Measurements from ENCODE around the gene MYADML2.

The MYADML2 gene

DNA sequence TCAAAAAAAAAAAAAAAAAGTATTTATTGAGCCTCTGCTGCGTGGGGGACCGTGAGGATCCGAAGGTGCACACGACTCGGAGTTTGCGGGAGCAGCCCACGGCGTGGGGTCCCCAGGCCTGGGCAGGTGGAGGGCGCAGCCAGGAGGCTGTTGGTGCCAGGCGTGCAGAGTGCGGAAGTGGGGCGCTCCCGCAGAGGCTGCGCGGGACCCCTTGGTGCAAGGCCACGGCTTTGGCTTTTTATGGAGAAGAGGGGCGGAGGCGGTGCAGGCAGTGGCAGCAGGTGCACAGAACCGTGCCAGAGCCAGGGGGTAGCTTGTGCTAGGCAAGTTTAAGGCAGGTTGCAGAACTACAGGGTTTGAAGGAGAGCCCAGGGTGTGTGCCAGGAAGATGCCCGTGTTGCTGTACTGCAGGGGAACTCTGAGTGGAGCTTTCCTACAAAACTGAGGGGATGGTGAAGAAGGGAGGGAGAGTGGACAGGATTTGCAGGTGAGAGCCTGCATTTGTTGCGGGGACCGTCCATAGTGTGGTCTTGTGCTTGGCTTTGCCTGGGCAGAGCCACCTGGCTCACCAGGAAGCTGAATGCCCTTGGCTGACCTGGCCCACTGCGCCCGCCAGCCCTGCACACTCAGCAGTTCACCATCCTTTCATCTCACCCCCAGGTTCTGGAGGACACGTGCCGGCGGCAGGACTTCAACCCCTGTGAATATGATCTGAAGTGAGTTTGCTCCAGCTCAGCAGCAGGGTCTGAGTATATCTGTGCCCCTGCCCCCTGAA lies 31.7 kb upstream of the MYADML2 start:
- DNase-seq (ENCODE audit: low read depth, low spot score): peak; percentile 12

GRCh38 chr17:81977211-81977808 lies 30.3 kb upstream of the MYADML2 start, which contains the start of gene ASPSCR1:
Gene ASPSCR1, plus strand, starts transcription at chr17:81977629. Its CDS starts 18 bp downstream, at chr17:81977647.
- peak; percentile 91 for DNase-seq (ENCODE audit: low read depth, low spot score)

DNA sequence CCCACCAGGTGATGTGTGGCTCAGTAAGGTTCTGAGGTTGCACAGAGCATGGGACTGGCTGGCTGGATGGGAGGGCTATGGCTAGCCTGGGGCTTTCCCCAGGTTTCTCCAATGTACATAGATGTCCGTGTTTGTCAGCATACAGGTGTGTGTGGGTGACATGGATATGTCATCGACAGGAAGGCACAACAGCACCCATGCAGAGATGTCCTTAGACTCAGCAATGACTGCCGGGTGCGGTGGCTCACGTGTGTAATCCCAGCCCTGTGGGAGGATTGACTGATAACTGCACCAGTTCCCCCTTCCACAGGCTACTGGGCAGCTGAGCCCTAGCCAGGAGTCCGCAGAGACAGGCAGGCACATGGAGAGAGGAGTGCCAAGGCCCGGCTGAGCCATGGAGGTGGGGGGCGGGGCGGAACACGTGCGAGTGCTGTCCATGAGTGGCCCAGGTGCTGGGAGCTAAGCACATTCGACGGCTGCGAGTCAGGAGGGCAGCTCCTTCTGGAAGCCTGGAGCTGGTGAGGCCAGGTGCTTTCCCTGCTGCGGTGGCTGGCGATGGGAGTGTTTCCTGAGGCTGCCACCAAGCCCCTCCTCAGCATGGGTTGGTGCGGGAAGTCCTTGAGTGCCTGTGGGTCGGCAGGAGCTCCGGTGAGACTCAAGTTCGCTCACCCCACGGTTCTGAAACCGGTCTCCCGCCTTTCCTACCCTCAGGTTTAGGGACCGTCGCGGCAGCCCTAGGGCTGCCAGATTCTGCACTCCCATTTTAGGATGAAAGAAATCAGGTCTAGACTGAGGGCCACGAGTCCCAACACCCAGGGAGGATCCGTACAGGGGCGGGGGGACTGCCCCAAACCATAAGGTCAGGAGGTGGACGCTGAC lies 29.5 kb upstream of the MYADML2 start:
- peak; percentile 66 for DNase-seq (ENCODE audit: low read depth, low spot score)

DNA sequence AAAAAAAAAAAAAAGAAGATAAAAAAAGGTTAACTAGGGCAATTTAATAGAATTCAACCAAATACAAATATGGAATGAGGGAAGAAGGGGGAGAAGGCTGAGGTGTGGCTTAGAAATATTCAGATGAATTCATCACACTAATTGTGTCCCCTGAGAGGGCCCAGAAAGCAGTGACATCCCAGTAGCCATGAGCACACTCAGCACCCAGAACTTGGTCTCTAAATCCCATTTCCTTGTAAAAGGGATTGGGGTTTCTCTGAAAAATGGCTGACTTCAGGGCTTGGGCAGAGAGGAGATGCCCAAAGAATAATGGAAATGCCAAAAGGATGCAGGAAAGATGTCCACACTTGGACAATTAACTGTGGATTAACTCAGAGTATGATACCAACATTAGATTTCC lies 26.4 kb upstream of the MYADML2 start:
- DNase-seq (ENCODE audit: low read depth, low spot score): no peak

DNA sequence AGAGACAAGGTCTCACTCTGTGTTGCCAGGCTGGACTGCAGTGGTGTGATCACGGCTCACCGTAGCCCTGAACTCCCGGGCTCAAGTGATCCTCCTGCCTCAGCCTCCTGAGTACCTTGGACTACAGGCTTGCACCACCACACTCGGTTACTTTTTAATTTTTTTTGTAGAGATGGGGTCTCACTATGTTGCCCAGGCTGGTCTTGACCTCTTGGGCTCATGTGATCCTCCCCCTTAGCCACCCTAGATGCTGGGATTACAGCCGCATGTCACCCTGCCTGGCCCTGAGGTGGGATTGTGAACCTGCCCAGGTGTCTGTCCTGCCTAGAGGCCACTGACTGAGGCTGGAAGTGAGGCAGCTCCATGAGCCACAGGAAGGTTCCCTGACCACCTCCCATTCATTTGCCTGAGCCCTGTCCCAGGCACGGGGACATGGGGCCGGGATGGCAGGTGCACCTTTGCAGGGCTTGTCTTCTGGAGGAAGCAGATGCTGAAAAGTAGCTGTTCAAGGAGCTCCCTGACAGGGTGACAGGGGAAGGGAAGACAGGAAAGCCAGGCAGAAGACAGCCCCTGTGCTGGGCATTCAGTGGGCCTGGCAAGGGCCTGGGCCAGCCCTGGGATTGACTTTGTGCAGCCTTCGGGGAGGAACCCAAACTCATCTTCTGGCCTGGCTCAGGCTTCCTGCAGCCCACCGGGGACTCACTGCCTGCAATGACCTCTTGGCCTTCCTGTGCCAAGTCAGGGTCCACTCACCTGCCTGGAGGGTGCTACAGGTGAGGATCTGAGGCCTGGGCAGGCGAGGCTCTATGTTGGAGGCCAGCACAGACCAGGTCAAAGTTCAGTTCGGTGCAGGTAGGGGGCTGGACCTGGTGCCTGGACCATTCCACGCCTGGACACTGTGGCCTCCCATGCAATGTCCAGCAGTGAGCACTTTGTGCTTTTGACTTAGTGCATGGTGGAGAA lies 22.1 kb upstream of the MYADML2 start:
- no peak for DNase-seq (ENCODE audit: low read depth, low spot score)

GRCh38 chr17:81968396-81968745 lies 21.3 kb upstream of the MYADML2 start:
- no peak for DNase-seq (ENCODE audit: low read depth, low spot score)

DNA sequence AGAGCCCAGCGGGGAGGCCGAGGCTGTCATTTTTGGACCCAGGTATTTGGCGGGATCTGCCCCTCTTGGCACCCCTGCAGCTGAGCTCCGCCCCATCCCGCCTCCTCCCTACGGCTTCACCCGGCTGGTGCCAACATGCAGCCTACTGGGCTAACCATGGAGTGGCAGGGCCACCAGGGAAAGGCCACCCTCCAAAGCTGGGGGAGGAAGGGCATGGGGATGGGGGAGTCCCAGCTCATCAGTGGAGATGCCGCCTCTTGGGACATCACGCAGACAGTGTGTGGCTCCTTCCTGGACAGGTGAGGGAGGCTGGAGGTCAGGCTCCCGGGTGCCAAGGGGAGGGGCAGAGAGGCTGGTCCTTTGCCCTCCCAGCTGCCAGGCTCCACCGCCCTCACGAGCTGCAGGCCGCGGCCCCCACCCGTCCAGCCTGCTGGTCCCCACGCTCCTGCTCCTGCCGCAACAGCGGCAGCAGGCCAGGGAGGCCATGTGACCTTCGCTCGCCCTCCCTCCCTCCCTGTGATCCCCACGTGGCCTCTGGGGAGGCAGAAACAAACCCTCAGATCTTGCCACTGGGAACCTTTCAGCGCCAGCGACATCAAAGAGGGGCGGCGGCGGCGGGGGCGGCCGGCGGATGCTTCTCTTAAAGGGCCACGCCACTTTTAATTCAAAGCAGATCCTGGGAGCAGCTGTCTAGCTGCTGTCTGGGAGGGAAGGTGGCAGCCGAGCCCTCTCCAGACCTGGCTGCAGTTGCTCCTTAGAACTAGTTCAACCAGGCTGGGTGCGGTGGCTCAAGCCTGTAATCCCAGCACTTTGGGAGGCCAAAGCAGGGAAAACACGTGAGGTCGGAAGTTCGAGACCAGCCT lies 20.7 kb upstream of the MYADML2 start:
- peak; percentile 97 for DNase-seq (ENCODE audit: low read depth, low spot score)

DNA sequence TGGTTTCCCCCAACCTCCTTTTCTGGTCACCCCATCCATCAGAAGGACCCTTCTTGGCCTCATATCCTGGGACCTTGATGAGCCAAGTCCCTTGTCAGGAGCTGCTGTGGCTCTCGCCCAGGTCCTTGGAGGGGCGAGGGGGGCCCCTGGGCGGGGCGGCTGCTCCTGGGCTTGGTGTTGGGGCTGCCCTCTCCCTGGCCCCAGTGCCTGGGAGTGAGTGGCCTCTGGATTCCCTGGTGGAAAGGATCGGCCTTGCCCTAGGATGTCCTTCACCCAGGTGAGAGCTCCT lies 20.2 kb upstream of the MYADML2 start:
- DNase-seq (ENCODE audit: low read depth, low spot score): no peak

DNA sequence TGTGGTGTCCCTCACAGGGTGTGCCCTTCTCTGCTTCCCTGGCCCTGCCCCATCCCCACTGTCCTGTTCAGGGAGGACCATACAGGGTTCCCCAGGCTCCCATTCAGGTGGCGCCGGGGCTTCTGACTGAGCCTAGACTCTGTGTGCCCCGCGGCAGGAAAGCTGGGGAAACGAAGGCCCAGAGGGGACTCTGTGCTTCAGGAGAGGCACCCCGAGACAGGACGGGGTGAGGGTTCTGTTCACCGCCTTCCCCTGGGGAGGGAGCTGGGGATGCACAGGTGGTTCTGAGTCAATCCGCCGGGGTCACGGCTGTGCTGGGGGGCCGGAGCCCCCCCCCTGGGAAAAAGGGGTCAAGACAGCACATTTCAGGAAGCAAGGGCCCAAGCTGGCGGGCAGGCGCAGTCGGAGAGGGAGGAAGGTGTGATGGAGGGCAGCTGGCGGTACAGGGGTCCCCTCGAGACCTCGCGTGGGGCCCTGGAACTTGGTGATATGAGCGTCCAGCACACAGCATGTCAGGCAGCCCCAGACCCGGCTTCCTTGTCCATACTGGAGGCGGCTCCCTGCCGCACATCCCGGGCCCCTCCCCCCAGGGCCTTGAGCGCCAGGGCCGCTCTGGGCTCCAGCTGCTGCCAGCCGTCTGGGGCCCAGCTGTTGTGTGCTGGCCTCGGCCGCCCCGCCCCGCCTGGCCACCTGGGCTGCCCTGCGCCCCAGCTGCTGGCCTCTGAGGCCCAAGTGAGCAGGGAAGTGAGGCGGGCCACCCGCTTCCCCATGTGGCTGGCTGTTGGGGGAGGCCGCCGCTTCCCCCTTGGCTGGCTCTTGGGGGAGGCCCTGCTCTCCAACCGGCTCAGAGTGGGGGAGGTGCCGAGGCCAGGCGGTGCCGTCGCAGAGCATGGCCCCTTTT lies 19.6 kb upstream of the MYADML2 start:
- peak; percentile 77 for DNase-seq (ENCODE audit: low read depth, low spot score)

GRCh38 chr17:81964081-81964849 lies 17.2 kb upstream of the MYADML2 start:
- DNase-seq (ENCODE audit: low read depth, low spot score): peak; percentile 10

DNA sequence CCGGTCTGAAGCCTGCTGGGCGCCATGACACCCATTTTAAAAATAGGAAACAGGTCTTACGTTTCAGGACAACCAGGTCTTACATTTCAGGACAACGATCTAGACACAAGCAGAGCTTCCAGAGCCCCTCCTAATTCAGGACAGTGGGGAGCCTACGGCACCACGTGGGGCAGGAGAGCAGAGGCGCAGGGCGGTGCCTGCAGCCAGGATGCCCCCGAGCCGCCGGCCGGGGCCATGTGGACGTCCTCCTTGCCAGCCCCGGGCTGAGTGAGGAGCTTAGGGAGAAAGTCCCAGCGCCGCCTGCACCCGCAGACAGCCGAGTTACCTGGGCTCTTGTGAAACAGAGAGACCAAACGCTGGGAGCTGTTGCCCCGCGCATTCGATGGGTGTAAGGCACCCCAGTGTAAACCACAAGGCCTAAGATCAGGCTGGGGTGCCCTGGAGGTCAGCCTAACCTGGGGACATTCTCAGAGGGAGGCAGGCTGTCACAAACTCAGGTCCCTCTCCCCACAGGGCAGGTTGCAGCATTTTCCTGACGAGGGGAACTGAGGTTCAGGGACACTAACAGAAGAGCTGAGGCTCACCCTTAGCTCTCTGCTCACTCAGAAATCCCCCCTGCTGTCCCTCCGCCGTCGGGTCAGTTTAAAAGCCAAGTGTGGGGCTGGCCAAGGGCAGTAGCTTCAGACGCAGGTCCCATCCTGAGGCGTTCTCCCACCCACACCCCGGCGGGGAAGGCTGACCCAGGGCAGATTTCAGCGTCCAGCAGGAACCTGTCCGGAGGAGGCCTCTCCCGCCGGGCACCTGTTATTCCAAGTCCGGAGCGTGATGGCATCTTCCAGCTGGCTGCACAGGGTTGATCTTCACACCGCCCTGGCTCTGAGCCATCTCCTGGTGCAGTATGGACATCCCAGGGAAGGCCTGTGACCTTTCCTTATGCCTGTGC lies 15.7 kb upstream of the MYADML2 start:
- DNase-seq (ENCODE audit: low read depth, low spot score): no peak

GRCh38 chr17:81961521-81962498 lies 14.8 kb upstream of the MYADML2 start:
- peak; percentile 37 for DNase-seq (ENCODE audit: low read depth, low spot score)

GRCh38 chr17:81961087-81961511 lies 14.1 kb upstream of the MYADML2 start, which contains the start of gene NOTUM:
Gene NOTUM, minus strand, starts transcription at chr17:81961187. Its CDS starts 278 bp downstream, at chr17:81960909.
- no peak for DNase-seq (ENCODE audit: low read depth, low spot score)

DNA sequence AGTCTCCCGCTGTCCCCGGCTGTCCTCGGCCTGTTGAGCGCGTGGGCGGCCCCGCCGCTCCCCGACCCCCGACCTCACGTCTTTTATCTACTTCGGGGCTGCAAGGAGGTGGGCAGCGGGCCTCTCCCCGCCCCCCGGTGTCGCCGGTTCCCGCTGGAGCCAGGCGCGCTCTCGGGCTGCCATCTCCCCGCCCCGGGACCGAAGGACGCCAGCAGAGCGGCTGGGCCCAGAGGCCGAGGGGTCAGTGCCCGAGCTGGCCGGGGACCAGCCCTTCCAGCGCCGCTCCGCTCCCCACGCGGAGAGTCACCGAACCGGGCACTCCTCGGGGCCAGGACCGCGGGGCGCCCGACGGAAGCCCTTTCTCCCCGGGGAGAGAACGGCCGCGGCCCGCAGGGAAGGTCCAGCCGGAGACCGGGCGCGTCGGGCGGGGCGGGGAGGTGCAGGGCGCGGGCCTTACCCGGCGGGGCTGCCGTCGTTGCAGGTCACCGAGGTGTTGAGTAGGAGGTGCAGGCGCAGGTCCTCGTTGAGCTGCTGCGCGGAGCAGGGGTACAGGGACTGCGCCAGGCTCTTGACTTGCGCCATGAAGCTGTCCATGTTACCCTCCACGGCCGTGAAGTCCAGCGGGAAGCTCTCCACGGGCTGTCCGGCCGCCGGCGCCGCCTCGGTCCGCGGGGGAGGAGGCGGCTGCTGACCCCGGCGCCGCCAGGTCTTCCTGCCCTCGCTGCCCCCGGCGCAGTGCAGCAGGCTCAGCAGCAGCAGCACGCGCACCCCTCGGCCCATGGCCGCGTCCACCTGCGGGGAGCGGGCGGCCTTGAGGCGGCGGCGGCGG lies 13.3 kb upstream of the MYADML2 start:
- peak; percentile 40 for DNase-seq (ENCODE audit: low read depth, low spot score)
